Stimulated activated CD4-positive, alpha-beta T cell treated with anti-CD3 and anti-CD28 coated beads, Interleukin-12 subunit alpha, Interleukin-12 subunit beta, amount 100 ng/mL, for 48 hours (primary cell): ENCODE data around the gene OSBPL6.

ENCODE experiments used
- DNase-seq, 3 donors: peaks; one replicate each; pipeline ENCODE4 v3.0.0-alpha.2; 2020; ENCODE audit warnings: low read depth in 2 of 3, low spot score in 1 of 3

The OSBPL6 gene

DNA sequence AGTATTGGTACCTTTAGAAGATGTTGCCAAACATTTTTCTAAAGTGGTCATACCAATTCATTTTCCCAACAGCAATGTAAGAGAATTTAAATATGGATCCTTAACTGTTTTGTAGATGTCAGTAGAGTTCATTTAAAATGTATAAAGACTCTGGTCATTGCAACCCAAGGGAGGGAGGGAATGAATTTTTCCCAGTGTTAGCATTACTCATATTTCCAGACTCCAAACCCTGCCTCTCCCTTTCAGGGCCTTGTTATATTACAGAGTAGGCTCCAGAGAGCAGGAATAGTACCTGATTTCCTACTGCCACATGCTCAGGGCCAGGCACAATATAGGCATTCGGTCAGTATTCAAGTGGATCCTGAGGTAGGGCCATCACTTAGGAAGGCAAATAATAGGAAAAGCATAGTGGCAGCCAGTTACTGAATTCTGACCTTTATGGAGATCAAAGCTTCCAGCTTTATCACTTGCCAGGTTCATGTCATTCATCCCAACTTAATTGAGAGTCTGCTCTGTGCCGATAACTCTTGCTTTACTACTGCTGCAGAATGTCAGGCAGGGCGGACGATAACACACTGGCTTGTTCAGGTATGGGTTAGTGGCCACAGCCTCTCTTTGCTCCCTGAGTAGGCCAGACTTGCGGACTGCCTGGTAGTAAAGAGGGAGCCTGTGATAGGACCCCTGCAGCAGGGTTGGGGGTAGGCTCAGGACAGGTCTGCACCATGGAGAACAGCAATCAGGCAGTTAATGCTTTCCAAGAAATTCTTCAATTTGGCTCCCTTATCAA lies 75.3 kb downstream of the OSBPL6 start:
- DNase-seq: no peak

DNA sequence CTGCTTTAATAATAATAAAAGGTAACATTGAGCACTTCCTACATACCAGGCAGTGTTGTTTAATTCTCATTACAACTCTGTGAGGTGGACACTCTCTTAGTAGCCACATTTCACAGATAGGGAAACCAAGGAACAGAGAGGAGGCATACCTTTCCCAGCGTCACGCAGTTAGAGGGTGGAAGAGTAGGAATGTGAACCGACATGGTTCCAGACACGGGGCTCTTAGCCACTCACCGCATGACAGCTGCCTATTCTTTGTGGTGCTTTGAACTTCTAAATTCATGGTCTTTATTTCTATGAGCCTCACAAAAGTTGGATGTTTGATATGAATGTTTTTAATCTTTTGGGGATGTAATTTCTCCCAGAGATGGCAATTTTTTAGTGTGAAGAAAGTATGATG lies 76.0 kb downstream of the OSBPL6 start:
- no peak for DNase-seq

DNA sequence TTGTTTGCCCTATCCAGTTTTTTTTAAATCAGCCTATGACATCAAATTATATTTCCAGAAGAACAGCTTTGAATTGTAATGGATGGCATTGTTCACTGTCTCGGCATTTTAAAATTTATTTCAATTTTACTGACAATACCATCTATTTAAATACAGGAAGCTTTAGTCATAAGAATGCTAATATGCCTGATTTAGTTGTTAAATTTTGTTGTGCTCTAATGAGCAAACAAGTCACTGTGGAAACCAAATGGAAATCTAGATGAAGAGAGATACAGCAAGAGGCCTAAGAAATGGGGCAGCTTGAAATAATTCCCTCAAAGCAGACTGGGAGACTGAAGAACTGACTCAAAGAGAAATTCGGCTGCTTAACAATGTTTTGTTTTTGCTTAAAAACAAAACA lies 76.8 kb downstream of the OSBPL6 start:
- no peak for DNase-seq

DNA sequence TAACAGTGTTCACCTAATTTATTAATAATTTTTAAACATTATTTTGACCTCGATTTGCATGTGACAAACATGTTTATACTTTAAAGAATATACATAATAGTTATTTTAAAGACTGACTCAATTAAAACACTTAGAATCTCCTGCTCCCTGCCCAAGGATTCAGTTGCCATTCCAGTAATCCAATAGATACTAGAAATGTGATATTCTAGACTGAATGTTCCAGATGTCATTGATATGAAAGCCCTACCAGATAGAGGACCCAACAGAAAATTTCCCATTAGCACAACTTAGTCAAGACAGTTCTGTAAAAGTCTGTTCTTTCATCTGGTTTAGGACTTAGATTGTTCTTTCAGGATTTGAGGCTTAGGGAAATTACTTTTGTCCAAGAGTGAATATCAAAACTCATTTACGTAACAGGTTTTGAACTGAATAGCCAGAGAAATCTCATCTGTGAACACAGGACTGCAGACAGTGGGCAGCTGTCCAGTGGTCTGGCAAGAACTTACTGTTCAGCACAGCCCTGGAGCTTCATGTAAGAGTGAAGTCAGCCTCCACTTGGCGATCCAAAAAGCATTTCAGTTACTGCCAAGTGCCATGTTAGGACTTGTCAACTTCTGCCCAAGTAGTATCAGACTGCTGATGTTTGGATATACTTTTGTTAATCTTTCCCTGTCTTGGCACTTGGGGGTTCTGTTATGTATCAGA lies 77.5 kb downstream of the OSBPL6 start:
- no peak for DNase-seq

GRCh38 chr2:178273787-178274360 lies 79.6 kb downstream of the OSBPL6 start:
- no peak for DNase-seq

DNA sequence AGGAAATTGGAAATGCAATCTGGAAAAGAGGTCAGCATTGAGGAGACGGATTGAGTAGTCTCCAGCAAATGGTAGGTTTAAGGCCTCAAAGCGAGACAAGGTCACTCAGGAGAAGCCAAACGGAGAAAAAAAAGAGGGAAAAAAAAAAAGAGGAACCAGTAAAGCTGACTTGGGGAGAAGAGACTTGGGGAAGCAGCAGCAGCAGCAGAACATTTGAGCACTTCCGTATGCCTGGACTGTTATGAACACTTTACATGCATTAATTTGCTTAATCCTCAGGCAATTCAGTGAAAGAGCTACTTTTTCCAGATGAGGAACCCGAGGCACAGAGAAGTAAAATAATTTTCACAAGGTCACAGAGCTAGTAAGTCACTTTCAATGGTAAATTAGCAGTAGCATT lies 81.3 kb downstream of the OSBPL6 start:
- DNase-seq: no peak

DNA sequence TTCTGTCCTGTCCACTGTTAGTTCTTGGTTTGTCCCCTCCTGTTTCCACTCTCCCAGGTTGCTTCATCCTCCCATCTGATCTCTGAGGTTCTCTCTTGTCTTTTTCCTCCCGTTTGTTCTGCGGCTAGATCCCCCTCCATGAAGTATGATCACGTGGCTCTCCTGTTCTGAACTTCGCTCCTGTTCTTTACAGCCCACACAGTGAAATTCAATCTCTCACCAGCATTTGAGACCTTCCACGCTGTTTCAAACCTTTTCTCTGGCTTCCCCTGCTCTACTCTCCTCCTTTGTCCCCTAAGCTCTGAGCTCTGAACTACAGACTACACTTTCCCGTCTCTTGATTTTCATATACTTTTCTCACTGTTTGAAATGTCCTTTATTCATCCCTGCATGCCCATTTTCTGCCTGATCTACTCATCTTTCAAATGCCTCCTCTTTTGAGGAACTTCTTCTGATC lies 83.5 kb downstream of the OSBPL6 start:
- no peak for DNase-seq

DNA sequence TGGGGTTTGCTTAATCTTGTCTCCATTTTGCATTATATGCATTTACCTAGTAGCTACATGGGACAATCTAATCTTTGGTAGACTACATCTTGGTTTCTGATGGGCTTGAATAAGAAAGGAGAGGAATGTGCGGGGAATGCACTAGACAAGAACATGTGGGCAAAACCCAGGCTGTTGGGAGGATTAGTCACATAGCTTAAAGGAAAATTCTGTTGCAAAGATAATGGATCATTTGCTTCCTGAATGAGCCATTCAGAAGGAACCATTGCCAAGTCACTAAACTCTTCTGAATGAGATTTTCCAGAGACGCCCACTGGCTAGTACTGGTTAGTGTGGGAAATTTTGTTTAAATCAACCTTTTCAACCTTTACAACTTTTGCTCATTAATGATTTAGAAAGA lies 84.8 kb downstream of the OSBPL6 start:
- no peak for DNase-seq

- DNase-seq: no peak
Measured at GRCh38 chr2:178279636-178280035, 85.3 kb downstream of the OSBPL6 start.

GRCh38 chr2:178280244-178280852 lies 86.0 kb downstream of the OSBPL6 start:
- DNase-seq: peak in 1 of 3 donors; percentile 63

DNA sequence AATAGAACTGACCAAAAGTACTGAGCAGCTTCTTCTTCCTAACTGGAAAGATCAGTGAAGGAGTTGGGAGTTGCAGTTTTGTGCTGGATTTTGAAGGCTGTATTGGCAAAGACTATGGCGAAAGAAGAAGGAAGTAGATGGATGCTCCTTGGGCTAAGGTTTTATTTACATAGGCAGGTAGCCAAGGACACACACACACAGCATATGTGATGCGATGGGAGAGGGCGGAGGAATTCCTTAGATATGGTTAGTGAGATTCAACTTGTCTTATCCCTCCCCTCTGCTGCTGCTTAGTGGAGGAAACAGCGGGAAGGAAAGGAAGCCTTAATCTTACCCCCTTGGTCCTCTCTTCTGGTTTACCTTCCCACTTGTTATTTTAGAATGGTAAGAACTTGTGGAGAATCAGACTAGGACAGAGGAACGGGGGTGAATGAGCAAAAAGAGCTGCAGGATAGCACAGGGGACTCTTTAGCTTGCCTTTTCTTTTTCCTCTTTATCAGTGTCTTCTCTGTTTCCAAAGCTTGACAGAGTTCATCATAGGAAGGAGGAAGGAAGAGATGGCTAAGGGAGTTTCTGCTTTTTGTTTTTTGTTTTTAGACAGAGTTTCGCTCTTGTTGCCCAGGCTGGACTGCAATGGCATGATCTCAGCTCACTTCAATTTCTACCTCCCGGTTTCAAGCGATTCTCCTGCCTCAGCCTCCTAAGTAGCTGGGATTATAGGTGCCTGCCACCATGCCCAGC lies 87.9 kb downstream of the OSBPL6 start:
- DNase-seq: no peak

DNA sequence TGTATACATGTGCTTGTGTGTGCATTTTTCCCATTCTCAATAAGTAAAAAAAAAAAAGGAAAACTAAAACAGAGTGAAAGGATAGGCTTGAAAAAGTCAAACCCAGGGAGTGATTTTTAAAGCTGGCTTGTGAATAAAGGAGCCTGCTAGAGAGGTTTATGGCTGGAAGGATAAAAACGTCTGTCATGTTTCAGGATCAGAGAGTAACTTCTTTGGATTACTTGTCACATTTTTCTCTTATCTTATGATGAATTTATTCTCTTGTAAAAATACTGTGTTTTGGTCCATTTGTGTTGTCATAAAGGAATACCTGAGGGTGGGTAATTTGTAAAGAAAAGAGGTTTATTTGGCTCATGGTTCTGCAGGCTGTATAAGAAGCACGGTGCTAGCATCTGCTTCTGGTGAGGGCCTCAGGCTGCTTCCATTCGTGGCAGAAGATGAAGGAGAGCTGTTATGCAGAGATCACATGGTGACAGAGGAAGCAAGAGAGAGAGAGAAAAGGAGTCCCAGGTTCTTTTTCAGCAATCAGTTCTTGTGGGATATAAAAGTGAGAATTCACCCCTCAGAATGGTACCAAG lies 89.1 kb downstream of the OSBPL6 start:
- DNase-seq: no peak

- no peak for DNase-seq
Measured at GRCh38 chr2:178284613-178285286, 90.4 kb downstream of the OSBPL6 start.

DNA sequence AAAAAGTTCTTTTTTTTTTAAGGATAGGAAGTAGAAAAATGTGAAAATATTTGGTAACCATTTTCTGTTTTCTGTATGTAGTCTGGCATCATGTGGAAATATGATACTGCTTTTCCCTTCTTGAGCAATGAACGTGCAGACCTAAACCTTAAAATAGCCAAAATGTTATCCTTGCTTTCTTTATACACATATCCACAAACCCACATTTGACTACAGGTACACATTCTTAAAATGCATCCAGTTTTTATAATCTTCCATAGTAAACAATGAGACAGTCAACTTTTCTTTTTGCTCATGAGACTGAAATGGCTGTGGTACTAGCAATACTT lies 90.9 kb downstream of the OSBPL6 start:
- DNase-seq: no peak

DNA sequence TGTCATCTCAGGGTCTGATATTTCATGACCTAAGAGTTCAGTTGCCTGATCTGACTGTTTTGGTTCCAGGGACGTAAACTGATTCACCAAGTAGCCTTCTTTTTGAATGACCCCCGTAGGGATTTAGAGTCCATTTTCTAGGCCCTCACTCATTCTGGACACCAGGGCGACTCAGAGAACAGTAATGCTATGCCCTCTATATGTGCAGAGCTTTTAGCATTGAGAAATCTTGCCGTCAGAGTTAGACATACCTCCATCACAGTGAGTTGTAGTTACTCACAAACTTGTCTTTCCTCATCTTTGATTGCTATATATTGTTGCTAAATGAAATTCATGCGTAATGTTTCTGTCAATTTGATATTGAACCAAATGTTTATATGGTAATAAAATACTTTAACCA lies 92.3 kb downstream of the OSBPL6 start:
- DNase-seq: no peak

DNA sequence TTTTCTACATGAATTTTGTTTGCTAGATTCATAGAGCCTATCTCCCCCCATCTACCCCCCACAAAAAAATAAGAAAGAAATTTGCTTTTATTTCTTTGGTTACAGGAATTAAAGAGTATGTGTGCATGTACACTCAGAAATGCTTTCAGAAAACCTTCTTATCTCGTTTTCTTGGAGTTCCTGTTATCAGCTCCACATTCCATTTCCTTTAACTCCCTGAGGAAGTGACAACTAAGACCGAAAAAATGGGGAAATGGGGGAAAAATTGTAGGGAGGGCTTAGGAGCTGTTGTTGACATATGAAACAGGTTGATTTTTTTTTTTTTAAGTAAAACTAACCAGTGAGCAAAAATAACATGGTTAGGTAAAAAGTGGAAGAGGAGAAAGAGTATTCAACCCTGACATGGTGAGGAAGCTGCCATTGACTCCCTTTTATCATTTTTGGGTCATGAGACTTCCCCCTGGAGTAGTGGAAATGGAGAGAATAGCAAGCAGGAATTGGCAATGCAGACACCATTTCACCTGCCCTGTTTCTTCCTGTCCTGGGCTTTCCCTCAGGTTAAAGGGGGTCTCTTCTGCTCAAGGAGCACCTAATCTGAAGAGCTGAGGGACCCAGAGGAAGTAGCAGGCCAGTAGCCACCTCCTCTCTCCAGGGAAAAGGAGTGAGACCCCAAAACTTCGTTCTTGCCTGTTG lies 93.5 kb downstream of the OSBPL6 start:
- DNase-seq: no peak

DNA sequence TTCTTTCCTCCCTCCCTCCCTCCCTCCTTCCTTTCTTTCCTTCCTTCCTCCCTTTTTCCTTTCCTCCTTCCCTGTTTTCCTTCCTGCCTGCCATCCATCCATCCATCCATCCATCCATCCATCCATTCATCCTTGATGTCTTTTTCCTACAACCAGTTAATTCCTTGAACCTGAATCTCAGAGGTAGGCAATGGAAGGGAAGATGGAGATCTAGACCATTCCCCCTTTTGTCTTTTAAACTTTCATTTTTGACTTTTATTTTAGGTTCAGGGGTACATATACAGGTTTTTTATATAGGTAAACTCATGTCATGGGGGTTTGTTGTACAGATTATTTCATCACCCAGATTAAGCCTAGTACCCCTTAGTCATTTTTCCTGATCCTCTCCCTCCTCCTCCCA lies 97.4 kb downstream of the OSBPL6 start:
- DNase-seq: no peak

DNA sequence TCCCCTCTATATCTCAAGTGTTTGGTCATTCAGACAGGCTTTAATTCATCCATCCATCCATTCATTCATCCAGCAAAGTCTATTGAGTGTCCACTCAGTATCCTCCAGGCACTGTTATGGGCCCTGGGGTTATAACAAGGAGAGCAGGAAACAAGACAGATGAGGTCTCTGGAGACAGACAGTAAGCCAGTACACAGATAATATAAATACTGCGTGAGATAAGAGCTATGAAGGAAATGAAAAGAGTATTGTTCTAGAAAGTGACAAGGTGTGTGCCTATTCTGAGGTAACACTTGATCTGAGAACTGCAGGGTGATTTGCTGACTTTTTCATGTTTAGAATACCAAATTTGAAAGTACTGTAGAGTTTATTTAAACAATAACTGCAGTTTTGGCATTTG lies 98.3 kb downstream of the OSBPL6 start:
- DNase-seq: no peak

- no peak for DNase-seq
Measured at GRCh38 chr2:178295115-178295514, 100.8 kb downstream of the OSBPL6 start.

- DNase-seq: no peak
Measured at GRCh38 chr2:178295906-178296305, 101.6 kb downstream of the OSBPL6 start.
